ENCODE results near the gene ALDH1L2. TPM values are rescaled to one million over a fixed set of nuclear protein-coding genes. Genes with fewer than 3 reads are reported as not detected.

The ALDH1L2 gene
- total RNA-seq, 6 donors from 2014 or later = 1.2 to 11.6 (median 2.9) TPM

GRCh38 chr12:104998423-104999346 lies 85.6 kb downstream of the ALDH1L2 start:
- DNase-seq = peak in 1 of 2 donors; percentile 54
- peak in 1 of 2 donors; percentile 57 for ATAC-seq (ENCODE audit: low FRiP score in 2 of 2)
- Histone ChIP-seq H3K4me3 (no peak overlapping the region), H3K27me3 (no peaks in the 10 kb centered on the region), H3K9me3 (no peaks in the 10 kb centered on the region), H3K4me1 (peaks cover 0 to 13% (median 9%) of the 10 kb centered on the region in 4 donors), H3K27ac (no peak overlapping the region), H3K36me3 (peaks cover 0 to 72% (median 21%) of the 10 kb centered on the region in 4 donors)
- WGBS, 2 donors = 72 to 75% methylated on average over 11 to 14 of the region's 15 CpGs
- TF ChIP-seq CTCF (IDR thresholded peaks at IDR 0.05) (no peak), POLR2A (IDR thresholded peaks at IDR 0.05) (no peak), EP300 (IDR thresholded peaks at IDR 0.05) (no peak), POLR2AphosphoS5 (IDR thresholded peaks at IDR 0.05) (no peak)

GRCh38 chr12:104997541-104997940 lies 86.7 kb downstream of the ALDH1L2 start:
- no peak for ATAC-seq (ENCODE audit: low FRiP score in 2 of 2)
- H3K36me3 ChIP-seq = peaks cover 0 to 74% (median 26%) of the 10 kb centered on the region in 4 donors
- no peak overlapping the region for H3K27ac ChIP-seq

GRCh38 chr12:104994336-104994735 lies 89.9 kb downstream of the ALDH1L2 start:
- TF ChIP-seq CTCF (IDR thresholded peaks at IDR 0.05) (no peak), POLR2AphosphoS5 (IDR thresholded peaks at IDR 0.05) (no peak), EP300 (IDR thresholded peaks at IDR 0.05) (no peak), POLR2A (IDR thresholded peaks at IDR 0.05) (no peak)
- Histone ChIP-seq H3K27ac (no peak overlapping the region), H3K27me3 (no peaks in the 10 kb centered on the region), H3K4me1 (peaks cover 0 to 13% (median 9%) of the 10 kb centered on the region in 4 donors), H3K9me3 (no peaks in the 10 kb centered on the region), H3K4me3 (no peak overlapping the region), H3K36me3 (peaks cover 4 to 77% (median 22%) of the 10 kb centered on the region in 4 donors)
- ATAC-seq (ENCODE audit: low FRiP score in 2 of 2) (no peak), DNase-seq (no peak)
- WGBS, 2 donors = 73 to 78% methylated on average over 3 of the region's 3 CpGs

More at GRCh38 chr12:104997541-104997940, 86.7 kb downstream of the ALDH1L2 start:
- Histone ChIP-seq H3K9me3 (no peaks in the 10 kb centered on the region), H3K27me3 (no peaks in the 10 kb centered on the region), H3K4me1 (peaks cover 0 to 13% (median 9%) of the 10 kb centered on the region in 4 donors), H3K4me3 (no peak overlapping the region)
- TF ChIP-seq EP300 (IDR thresholded peaks at IDR 0.05) (no peak), POLR2AphosphoS5 (IDR thresholded peaks at IDR 0.05) (no peak), POLR2A (IDR thresholded peaks at IDR 0.05) (no peak), CTCF (IDR thresholded peaks at IDR 0.05) (no peak)
- WGBS, 2 donors = 76 to 87% methylated on average over 3 of the region's 3 CpGs
- no peak for DNase-seq

- Histone ChIP-seq H3K27me3 (no peaks in the 10 kb centered on the region), H3K27ac (no peak overlapping the region), H3K36me3 (peaks cover 0 to 59% (median 19%) of the 10 kb centered on the region in 4 donors), H3K4me3 (no peak overlapping the region), H3K4me1 (peaks cover 9 to 14% (median 12%) of the 10 kb centered on the region in 4 donors), H3K9me3 (no peaks in the 10 kb centered on the region)
- TF ChIP-seq EP300 (IDR thresholded peaks at IDR 0.05) (no peak), CTCF (IDR thresholded peaks at IDR 0.05) (no peak), POLR2AphosphoS5 (IDR thresholded peaks at IDR 0.05) (no peak), POLR2A (IDR thresholded peaks at IDR 0.05) (no peak)
- 73 to 84% methylated on average over 3 of the region's 3 CpGs for WGBS, 2 donors
- DNase-seq = no peak
- no peak for ATAC-seq (ENCODE audit: low FRiP score in 2 of 2)
Observed at GRCh38 chr12:104991565-104992128, 92.6 kb downstream of the ALDH1L2 start.

Data from upper lobe of left lung (tissue), 6 donors.